H1 (cell line): ENCODE results near the gene GABRP. TPM values are rescaled to one million over a fixed set of nuclear protein-coding genes. Genes with fewer than 3 reads are reported as not detected.

Experiments
- CTCF ChIA-PET: fragments of 300-600 bp; sonication (Branson Sonifier 250); formaldehyde crosslinking; loops from one replicate; lab custom pipeline; 2021; ENCODE audit not compliant: partially characterized antibody; lab: Charles Lee
- POLR2A ChIA-PET: fragments of 300-600 bp; sonication (Branson Sonifier 250); formaldehyde crosslinking; loops from one replicate; lab custom pipeline; 2021; ENCODE audit warnings: inconsistent platforms; ENCODE audit not compliant: partially characterized antibody; lab: Charles Lee
- DNase-seq, 2 experiments: peaks; one replicate each; pipeline versions ENCODE4 v3.0.0 to v3.0.0-alpha.2; 2010 to 2022; ENCODE audit warnings: low spot score in 2 of 2, low read depth in 1 of 2, mixed read lengths in 1 of 2
- FAIRE-seq: peaks from 2 replicates; lab custom pipeline; 2011; peaks lifted over from hg19 to GRCh38; lab: Jason Lieb, UNC
- H2AFZ ChIP-seq: 2 replicates; pipeline ENCODE4 v1.8.1; 2012; ENCODE audit warnings: low read length, inconsistent platforms
- H2AK5ac ChIP-seq: 2 replicates; pipeline ENCODE4 v1.6.1; 2013; ENCODE audit warnings: low read depth, low read length
- H2BK120ac ChIP-seq: replicated peaks from 2 replicates; pipeline ENCODE3; 2013; ENCODE audit warnings: low read depth, low read length, inconsistent platforms
- H2BK12ac ChIP-seq: 2 replicates; pipeline ENCODE4 v1.6.1; 2013; ENCODE audit warnings: low read depth, low read length
- H2BK15ac ChIP-seq: 2 replicates; pipeline ENCODE4 v1.6.1; 2013; ENCODE audit warnings: low read length
- H2BK20ac ChIP-seq: 2 replicates; pipeline ENCODE4 v1.6.1; 2013; ENCODE audit warnings: low read length
- H2BK5ac ChIP-seq: 2 replicates; pipeline ENCODE4 v1.6.1; 2013; ENCODE audit warnings: low read depth, low read length
- H3K14ac ChIP-seq: 2 replicates; pipeline ENCODE4 v1.6.1; 2013; ENCODE audit warnings: inconsistent platforms; ENCODE audit not compliant: insufficient read length
- H3K18ac ChIP-seq: 2 replicates; pipeline ENCODE4 v1.6.1; 2013; ENCODE audit warnings: low read length; ENCODE audit errors: extremely low read depth
- H3K23ac ChIP-seq: 2 replicates; pipeline ENCODE4 v1.6.1; 2013; ENCODE audit warnings: inconsistent platforms; ENCODE audit not compliant: insufficient read length
- H3K23me2 ChIP-seq: 2 replicates; pipeline ENCODE4 v1.6.1; 2013; ENCODE audit warnings: low read depth, low read length
- H3K27ac ChIP-seq: 2 replicates; pipeline ENCODE4 v1.6.1; 2011; ENCODE audit warnings: low read depth, low read length, inconsistent platforms
- H3K27me3 ChIP-seq, 4 experiments: replicated peaks in 1 of 4; 1 replicate in 1 of 4; 2 replicates in 3 of 4; pipeline versions ENCODE4 v1.6.1 to v1.8.1; 2011 to 2013; ENCODE audit warnings: low read length in 3 of 4, mild to moderate bottlenecking in 3 of 4, inconsistent platforms in 2 of 4, mixed read lengths in 2 of 4, moderate library complexity in 1 of 4; ENCODE audit not compliant: control insufficient read depth in 3 of 4, insufficient read depth in 3 of 4; ENCODE audit errors: extremely low read depth in 1 of 4
- H3K36me3 ChIP-seq, 4 experiments: 2 replicates each; pipeline versions ENCODE4 v1.6.1 to v1.8.1; 2011 to 2013; ENCODE audit warnings: mild to moderate bottlenecking in 4 of 4, low read length in 3 of 4, moderate library complexity in 2 of 4, control low read depth in 1 of 4, inconsistent platforms in 1 of 4; ENCODE audit not compliant: insufficient read depth in 4 of 4, control insufficient read depth in 2 of 4
- H3K4ac ChIP-seq: replicated peaks from 2 replicates; pipeline ENCODE3; 2013; ENCODE audit warnings: low read length, low read depth, mixed read lengths, inconsistent platforms; ENCODE audit not compliant: insufficient read length
- H3K4me1 ChIP-seq, 4 experiments: replicated peaks in 1 of 4; 1 replicate in 1 of 4; 2 replicates in 3 of 4; pipeline versions ENCODE4 v1.6.1 to v1.8.1; 2011 to 2013; ENCODE audit warnings: low read length in 3 of 4, inconsistent platforms in 2 of 4, mixed read lengths in 1 of 4; ENCODE audit not compliant: insufficient read depth in 4 of 4, control insufficient read depth in 3 of 4
- H3K4me2 ChIP-seq, 2 experiments: 2 replicates each; pipeline versions ENCODE4 v1.6.1 to v1.8.1; 2011 to 2013; ENCODE audit warnings: low read depth in 2 of 2, low read length in 2 of 2, control low read depth in 1 of 2, inconsistent platforms in 1 of 2, mild to moderate bottlenecking in 1 of 2; ENCODE audit not compliant: insufficient read depth in 1 of 2
- H3K4me3 ChIP-seq, 4 experiments: fragments of 200-600, 300-600 bp in 1 of 4; sonication (generic), shearing (Covaris generic), sonication (Bioruptor Twin) in 1 of 4; 2 replicates each; pipeline versions ENCODE4 v1.5.1 to v1.8.1; 2011 to 2016; ENCODE audit warnings: low read length in 4 of 4, low read depth in 3 of 4, control low read depth in 2 of 4, inconsistent platforms in 2 of 4, mild to moderate bottlenecking in 2 of 4, mixed read lengths in 1 of 4, moderate library complexity in 1 of 4; ENCODE audit not compliant: insufficient read depth in 2 of 4; ENCODE audit errors: extremely low read depth in 1 of 4
- H3K56ac ChIP-seq: replicated peaks from 2 replicates; pipeline ENCODE3; 2013; ENCODE audit warnings: low read depth, mild to moderate bottlenecking, mixed read lengths, low read length, inconsistent platforms; ENCODE audit not compliant: insufficient read length
- H3K79me1 ChIP-seq: 2 replicates; pipeline ENCODE4 v1.6.1; 2013; ENCODE audit warnings: low read depth, low read length, control low read depth
- H3K79me2 ChIP-seq, 2 experiments: 2 replicates each; pipeline versions ENCODE4 v1.6.1 to v1.8.1; 2012 to 2013; ENCODE audit warnings: low read length in 2 of 2, mild to moderate bottlenecking in 2 of 2, inconsistent platforms in 1 of 2; ENCODE audit not compliant: insufficient read depth in 2 of 2, control insufficient read depth in 1 of 2
- H3K9ac ChIP-seq, 4 experiments: replicated peaks in 1 of 4; 1 replicate in 1 of 4; 2 replicates in 3 of 4; pipeline versions ENCODE4 v1.6.1 to v1.8.1; 2011 to 2013; ENCODE audit warnings: low read depth in 3 of 4, low read length in 3 of 4, control low read depth in 2 of 4, mild to moderate bottlenecking in 2 of 4, moderate library complexity in 2 of 4, inconsistent platforms in 1 of 4; ENCODE audit errors: extremely low read depth in 1 of 4
- H3K9me3 ChIP-seq, 2 experiments: 2 replicates each; pipeline versions ENCODE4 v1.6.1 to v1.8.1; 2012 to 2013; ENCODE audit warnings: mild to moderate bottlenecking in 2 of 2, moderate library complexity in 2 of 2, control low read depth in 1 of 2, inconsistent platforms in 1 of 2, low read depth in 1 of 2, low read length in 1 of 2, mixed read lengths in 1 of 2; ENCODE audit not compliant: insufficient read depth in 2 of 2
- H4K20me1 ChIP-seq, 2 experiments: replicated peaks in 1 of 2; 2 replicates each; pipeline versions ENCODE3 to v1.8.1; 2011 to 2013; ENCODE audit warnings: inconsistent platforms in 2 of 2, low read length in 2 of 2, mild to moderate bottlenecking in 1 of 2; ENCODE audit not compliant: insufficient read depth in 2 of 2, control insufficient read depth in 1 of 2
- H4K5ac ChIP-seq: 2 replicates; pipeline ENCODE4 v1.6.1; 2013; ENCODE audit warnings: low read length, low read depth, mixed read lengths, inconsistent platforms; ENCODE audit not compliant: insufficient read length
- H4K8ac ChIP-seq: 2 replicates; pipeline ENCODE4 v1.8.0; 2013; ENCODE audit warnings: mild to moderate bottlenecking, moderate library complexity, low read length, inconsistent platforms; ENCODE audit not compliant: insufficient read depth; ENCODE audit errors: extremely low read depth
- H4K91ac ChIP-seq: replicated peaks from 2 replicates; pipeline ENCODE3; 2013; ENCODE audit warnings: low read length, mixed read lengths, inconsistent platforms; ENCODE audit not compliant: insufficient read length
- EGR1 ChIP-seq: IDR thresholded peaks from 2 replicates; pipeline ENCODE4 v1.6.1; 2011; ENCODE audit warnings: low read depth, low read length, borderline replicate concordance
- JUN ChIP-seq: IDR thresholded peaks from 2 replicates; pipeline ENCODE4 v1.6.1; 2011; ENCODE audit warnings: low read depth, mild to moderate bottlenecking, improper control_type of control experiment, low read length
- NANOG ChIP-seq: IDR thresholded peaks from 2 replicates; pipeline ENCODE4 v1.6.1; 2011; ENCODE audit warnings: low read length, low read depth, mild to moderate bottlenecking, inconsistent platforms; ENCODE audit not compliant: insufficient read depth, poor library complexity, severe bottlenecking
- NRF1 ChIP-seq: IDR thresholded peaks from 2 replicates; pipeline ENCODE4 v1.6.1; 2011; ENCODE audit warnings: mild to moderate bottlenecking, low read depth, low read length, improper control_type of control experiment
- SIRT6 ChIP-seq: IDR thresholded peaks from one replicate; pipeline ENCODE4 v1.7.1; 2012; ENCODE audit warnings: low read length, inconsistent platforms
- TEAD4 ChIP-seq: IDR thresholded peaks from 2 replicates; pipeline ENCODE4 v1.6.1; 2012; ENCODE audit warnings: low read depth, low read length, inconsistent platforms, mixed read lengths
- WGBS, 2 experiments: shearing (Covaris generic) in 1 of 2; methylation state at CpG; one replicate each; pipeline versions ENCODE4 v1.1.6 to v1.1.7; 2013 to 2015; ENCODE audit warnings: low lambda C conversion rate in 2 of 2, mixed read lengths in 2 of 2, inconsistent platforms in 1 of 2, low coverage in 1 of 2, missing lambda C conversion rate in 1 of 2; ENCODE audit not compliant: insufficient replicate concordance in 2 of 2, insufficient coverage in 1 of 2, insufficient read length in 1 of 2; ENCODE audit errors: extremely low coverage in 1 of 2, missing lambda C conversion rate in 1 of 2; 5-methylcytosine and 5-hydroxymethylcytosine counted together
- polyA plus RNA-seq, 7 experiments: library from polyadenylated mRNA; depleted of rRNA in 3 of 7; stranded (reverse) in 5 of 7; unstranded in 2 of 7; fragments of >200 nt in 5 of 7; fragments of 200-250 nt in 2 of 7; gene quantifications; 1 replicate in 5 of 7; 2 replicates in 1 of 7; 4 replicates in 1 of 7; pipeline versions ENCODE4 v1.2.1 to v1.2.3, GENCODE V29; 2011 to 2013; ENCODE audit warnings: missing spikeins in 2 of 7, mixed read lengths in 2 of 7
- total RNA-seq: library from RNA; stranded (reverse); fragmentation: NEBNext Ultra II Directional; extraction: Animal tissue kit (Norgen Biotek cat#: 25700); gene quantifications from 2 replicates; pipeline ENCODE4 v1.2.1, GENCODE V29; 2021
- TF ChIP-seq, protein P1 (sequence below), 3 experiments: IDR thresholded peaks; 1 replicate in 2 of 3; 2 replicates in 1 of 3; pipeline versions ENCODE4 v1.5.1 to v1.6.1; 2011; ENCODE audit warnings: low read length in 3 of 3, mild to moderate bottlenecking in 3 of 3, inconsistent platforms in 2 of 3, low read depth in 1 of 3, moderate library complexity in 1 of 3; ENCODE audit not compliant: insufficient read depth in 1 of 3; ENCODE audit errors: control extremely low read depth in 1 of 3
- TF ChIP-seq, protein P2 (sequence below): IDR thresholded peaks from 2 replicates; pipeline ENCODE4 v1.6.1; 2012; ENCODE audit warnings: inconsistent platforms

Gene GABRP
- total and polyA plus RNA-seq, 2 of the 8 experiments (the other 6 are each of a cell fraction or from before 2014, with no cell fraction given): 3.7 to 4.0 TPM

DNA sequence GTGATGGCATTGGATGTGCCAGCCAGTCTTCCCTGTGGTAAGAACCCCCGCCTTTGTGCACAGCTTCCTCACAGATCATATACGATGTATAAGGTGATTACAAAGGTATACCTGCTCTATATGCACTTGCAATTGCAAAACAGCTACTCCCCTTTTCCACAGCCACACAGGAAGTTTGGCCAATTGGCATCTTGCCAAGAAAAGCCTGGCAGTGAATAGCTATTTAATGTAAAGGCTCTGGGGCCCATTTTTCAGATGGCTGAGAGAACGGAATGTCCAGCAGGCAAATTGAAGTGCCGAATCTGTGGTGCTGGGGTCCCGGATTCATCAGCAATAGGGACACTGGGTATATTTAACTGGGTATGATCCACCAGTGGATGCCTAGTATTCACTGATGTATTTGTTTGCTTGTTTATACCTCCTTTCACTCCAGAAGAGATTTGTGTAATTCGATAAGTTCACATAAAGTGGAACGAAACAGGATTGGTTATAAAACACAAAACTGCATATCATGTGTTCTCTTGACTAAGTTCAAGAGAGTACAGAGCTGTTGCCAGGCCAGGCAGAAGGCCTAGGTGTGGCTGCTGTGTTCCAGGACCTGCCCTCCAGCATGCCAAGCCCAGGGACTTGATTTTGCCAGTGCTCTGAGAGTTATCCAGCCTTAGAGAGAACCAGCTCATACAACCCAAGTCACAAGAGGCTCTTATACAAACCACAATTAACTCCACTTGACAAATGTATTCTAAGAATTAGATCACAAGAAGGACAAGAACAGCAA, 27.7 kb upstream of the GABRP start:
- H2AFZ ChIP-seq: no peak overlapping the region
- H3K4me2 ChIP-seq: no peak overlapping the region
- no peak overlapping the region for H2BK15ac ChIP-seq
- H3K79me2 ChIP-seq: no peaks in the 10 kb centered on the region
- H2BK12ac ChIP-seq: peak overlapping the region; percentile 77; the same call in 1 of the 2 replicates
- H3K27me3 ChIP-seq: no peaks in the 10 kb centered on the region
- no peak overlapping the region for H2BK5ac ChIP-seq
- no peak overlapping the region for H4K8ac ChIP-seq
- DNase-seq: no peak
- H3K79me1 ChIP-seq: no peaks in the 10 kb centered on the region
- no peak overlapping the region; the same call in 1 of the 2 replicates for H2BK20ac ChIP-seq
- H3K9me3 ChIP-seq: no peaks in the 10 kb centered on the region
- H3K23me2 ChIP-seq: peaks cover 10% of the 10 kb centered on the region; the same call in 1 of the 2 replicates
- no peak overlapping the region for H3K14ac ChIP-seq
- no peak overlapping the region for H4K5ac ChIP-seq
- peak overlapping the region; percentile 64; the same call in 1 of the 2 replicates for H3K18ac ChIP-seq
- H3K36me3 ChIP-seq: 0 out of 8 replicates have a peak, but pooled peaks cover 0 to 4% (median 0%) of the 10 kb centered on the region in 4 experiments
- CTCF ChIA-PET: interaction anchor here (0.6 to 3.4 kb wide), 10 partner anchors 11 to 117 kb away, joined by 3 to 21 read pairs (median 4); no protein-coding TSS in a partner anchor
- H3K4me3 ChIP-seq: no peak overlapping the region
- TF ChIP-seq TEAD4 (no peak), NRF1 (no peak), EGR1 (no peak), NANOG (no peak), JUN (no peak), SIRT6 (no peak)
- TF ChIP-seq, protein P1, sequence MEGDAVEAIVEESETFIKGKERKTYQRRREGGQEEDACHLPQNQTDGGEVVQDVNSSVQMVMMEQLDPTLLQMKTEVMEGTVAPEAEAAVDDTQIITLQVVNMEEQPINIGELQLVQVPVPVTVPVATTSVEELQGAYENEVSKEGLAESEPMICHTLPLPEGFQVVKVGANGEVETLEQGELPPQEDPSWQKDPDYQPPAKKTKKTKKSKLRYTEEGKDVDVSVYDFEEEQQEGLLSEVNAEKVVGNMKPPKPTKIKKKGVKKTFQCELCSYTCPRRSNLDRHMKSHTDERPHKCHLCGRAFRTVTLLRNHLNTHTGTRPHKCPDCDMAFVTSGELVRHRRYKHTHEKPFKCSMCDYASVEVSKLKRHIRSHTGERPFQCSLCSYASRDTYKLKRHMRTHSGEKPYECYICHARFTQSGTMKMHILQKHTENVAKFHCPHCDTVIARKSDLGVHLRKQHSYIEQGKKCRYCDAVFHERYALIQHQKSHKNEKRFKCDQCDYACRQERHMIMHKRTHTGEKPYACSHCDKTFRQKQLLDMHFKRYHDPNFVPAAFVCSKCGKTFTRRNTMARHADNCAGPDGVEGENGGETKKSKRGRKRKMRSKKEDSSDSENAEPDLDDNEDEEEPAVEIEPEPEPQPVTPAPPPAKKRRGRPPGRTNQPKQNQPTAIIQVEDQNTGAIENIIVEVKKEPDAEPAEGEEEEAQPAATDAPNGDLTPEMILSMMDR (IDR thresholded peaks at IDR 0.05; ENCODE audit: control extremely low read depth in 1 of 3, insufficient read depth in 1 of 3, low read depth in 1 of 3, low read length in 3 of 3): no peak
- TF ChIP-seq, protein P2, sequence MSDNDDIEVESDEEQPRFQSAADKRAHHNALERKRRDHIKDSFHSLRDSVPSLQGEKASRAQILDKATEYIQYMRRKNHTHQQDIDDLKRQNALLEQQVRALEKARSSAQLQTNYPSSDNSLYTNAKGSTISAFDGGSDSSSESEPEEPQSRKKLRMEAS: no peak
- TF ChIP-seq, all 59 proteins: peak for 0
- FAIRE-seq: no peak
- Histone ChIP-seq H3K23ac (no peak overlapping the region), H4K91ac (no peak overlapping the region), H3K27ac (no peak overlapping the region), H2AK5ac (no peak overlapping the region), H4K20me1 (no peaks in the 10 kb centered on the region), H3K4me1 (peaks cover 0 to 4% (median under 1%) of the 10 kb centered on the region in 4 experiments; a peak in 4 of 7 replicates), H2BK120ac (no peak overlapping the region), H3K4ac (no peak overlapping the region), H3K9ac (no peak overlapping the region), H3K56ac (no peak overlapping the region)
- WGBS, 2 experiments: 94% methylated on average over 7 of the region's 7 CpGs; no CpG with 5 or more reads in 1 of the 2 experiments
- POLR2A ChIA-PET: interaction anchor here (0.9 to 9.5 kb wide), 3 partner anchors 7 to 21 kb away, joined by 3 to 190 read pairs (median 3); no protein-coding TSS in a partner anchor
